Measurements from ENCODE around the gene PTPRJ.
A peak's percentile ranks its signal among the peaks of the same experiment; 100 is the strongest.
"Not testable (repeated sequence)": the region's sequence is repeated elsewhere in the genome, so short reads cannot be mapped to it uniquely, and the experiment has no call there.

The PTPRJ gene

GRCh38 chr11:47980088-47980906 is at the start of gene PTPRJ:
Gene PTPRJ (plus strand): TSS chr11:47980559. CDS start chr11:47980913, 354 bp downstream.
- peak in 50 of 56 donors; percentile 8 to 80 (median 56) for DNase-seq

- DNase-seq = no peak
Observed at GRCh38 chr11:47932544-47932943, 47.8 kb upstream of the PTPRJ start.

GRCh38 chr11:47933797-47934196 is 46.6 kb upstream of the PTPRJ start:
- DNase-seq = not testable (repeated sequence)

- no peak for DNase-seq
Observed at GRCh38 chr11:47938791-47939560, 41.4 kb upstream of the PTPRJ start.

GRCh38 chr11:47940904-47941649 is 39.3 kb upstream of the PTPRJ start:
- DNase-seq = no peak

- peak in 11 of 56 donors; percentile 5 to 37 (median 12) for DNase-seq
Observed at GRCh38 chr11:47941907-47942558, 38.3 kb upstream of the PTPRJ start.

- no peak for DNase-seq
Observed at GRCh38 chr11:47943721-47944586, 36.4 kb upstream of the PTPRJ start.

GRCh38 chr11:47944632-47945031 is 35.7 kb upstream of the PTPRJ start:
- DNase-seq = no peak

GRCh38 chr11:47946682-47947559 is 33.4 kb upstream of the PTPRJ start:
- DNase-seq = peak in 1 of 56 donors; percentile 10

GRCh38 chr11:47948137-47948536 is 32.2 kb upstream of the PTPRJ start:
- no peak for DNase-seq

- not testable (repeated sequence) for DNase-seq
Observed at GRCh38 chr11:47949001-47949675, 31.2 kb upstream of the PTPRJ start.

- DNase-seq = no peak
Observed at GRCh38 chr11:47950396-47950795, 30.0 kb upstream of the PTPRJ start.

GRCh38 chr11:47951504-47951903 is 28.9 kb upstream of the PTPRJ start:
- not testable (repeated sequence) for DNase-seq

GRCh38 chr11:47955061-47955755 is 25.2 kb upstream of the PTPRJ start:
- no peak for DNase-seq

GRCh38 chr11:47960015-47960414 is 20.3 kb upstream of the PTPRJ start:
- no peak for DNase-seq

GRCh38 chr11:47961383-47961782 is 19.0 kb upstream of the PTPRJ start:
- no peak for DNase-seq

- DNase-seq = no peak
Observed at GRCh38 chr11:47964546-47964945, 15.8 kb upstream of the PTPRJ start.

All from amygdala (tissue), 56 donors.